ENCODE results near the gene URB2. TPM values are rescaled to one million over a fixed set of nuclear protein-coding genes. Genes with fewer than 3 reads are reported as not detected.

Gene URB2
- total and polyA plus RNA-seq, 10 of the 15 experiments (the other 5 are each of a cell fraction or from before 2014, with no cell fraction given): 2.7 to 24.0 (median 16.9) TPM

- no peak for TF ChIP-seq MEF2B (IDR thresholded peaks at IDR 0.05; ENCODE audit: partially characterized antibody, poor library complexity, severe bottlenecking)
- TF ChIP-seq NRF1 (conservative IDR thresholded peaks at IDR 0.05; ENCODE audit: low read depth, low read length): no peak
- no peak for TF ChIP-seq HDGF (IDR thresholded peaks at IDR 0.05)
Observed at GRCh38 chr1:229596925-229597699, 28.9 kb upstream of the URB2 start (continued).

GRCh38 chr1:229597877-229598276 lies 28.2 kb upstream of the URB2 start:
- no peaks in the 10 kb centered on the region for H3K9me3 ChIP-seq (replicated peaks; ENCODE audit: control insufficient read depth, insufficient read depth, low read length)
- ChIA-PET POLR2A (no interaction called here), SMC1A (ENCODE audit: uncharacterized antibody, unreplicated experiment) (no interaction called here)
- TF ChIP-seq KLF5 (IDR thresholded peaks at IDR 0.05; ENCODE audit: partially characterized antibody) (no peak), ZNF207 (IDR thresholded peaks at IDR 0.05; ENCODE audit: borderline replicate concordance) (no peak), CREB1 (IDR thresholded peaks at IDR 0.05; ENCODE audit: low read depth) (no peak), PRDM15 (CRISPR knock-in tag; IDR thresholded peaks at IDR 0.05) (no peak), ATF3 (IDR thresholded peaks at IDR 0.05; ENCODE audit: borderline replicate concordance, extremely low read depth, low read depth, low read length) (no peak), MEF2B (IDR thresholded peaks at IDR 0.05; ENCODE audit: partially characterized antibody, poor library complexity, severe bottlenecking) (no peak), ZBTB40 (IDR thresholded peaks at IDR 0.05; ENCODE audit: borderline replicate concordance) (no peak), ZNF384 (IDR thresholded peaks at IDR 0.05; ENCODE audit: borderline replicate concordance, low read depth, low read length) (no peak), PKNOX1 (IDR thresholded peaks at IDR 0.05) (no peak)

More at GRCh38 chr1:229597877-229598276, 28.2 kb upstream of the URB2 start:
- Histone ChIP-seq H3K4me2 (ENCODE audit: control insufficient read depth, insufficient read depth) (no peak overlapping the region), H4K20me1 (ENCODE audit: control insufficient read depth, insufficient read depth) (no peaks in the 10 kb centered on the region), H3K4me3 (no peak overlapping the region), H3K79me2 (ENCODE audit: control insufficient read depth, insufficient read depth, low read length) (no peaks in the 10 kb centered on the region; the same call in 1 of the 2 replicates), H3K27ac (ENCODE audit: control insufficient read depth, insufficient read depth) (no peak overlapping the region), H3K27me3 (replicated peaks in 1 of 2; ENCODE audit: control insufficient read depth in 2 of 2, insufficient read depth in 2 of 2, low read length in 1 of 2) (no peaks in the 10 kb centered on the region), H3K36me3 (ENCODE audit: control insufficient read depth in 2 of 2, insufficient read depth in 2 of 2, low read length in 1 of 2) (peaks cover 17 to 23% of the 10 kb centered on the region in 2 experiments), H2AFZ (ENCODE audit: control insufficient read depth, low read depth, low read length) (no peak overlapping the region), H3K9ac (ENCODE audit: control insufficient read depth, insufficient read depth, low read length) (no peak overlapping the region), H3K4me1 (ENCODE audit: control insufficient read depth, insufficient read depth, low read length) (no peaks in the 10 kb centered on the region)
- intact Hi-C loops (cut with micrococcal nuclease; ENCODE audit: unreplicated experiment) (no loop called here), in situ Hi-C loops (cut with MboI) (no loop called here)
- WGBS (ENCODE audit: insufficient coverage, insufficient replicate concordance, low lambda C conversion rate, missing lambda C conversion rate): 76% methylated on average over 3 of the region's 3 CpGs
- FAIRE-seq (no peak), DNase-seq (ENCODE audit: low read depth, low spot score) (no peak), ATAC-seq (no peak)
- CTCF ChIA-PET: interaction anchor here (2.3 kb wide), 1 partner anchor 26 kb away, joined by 6 read pairs; no protein-coding TSS in a partner anchor
- no TSS peak for BruUV-seq (replicated peaks)
- RAD21 ChIA-PET (ENCODE audit: unreplicated experiment): no interaction called here

All from GM12878 (cell line).